DMS53 treated with DMSO at 0.1 percent for 48 hours (cell line): Measurements from ENCODE around the gene TBRG1.

Experiments
- DNase-seq: peaks from one replicate; lab custom pipeline; 2025; ENCODE audit not compliant: unreplicated experiment; lab: John Stamatoyannopoulos, UW

The TBRG1 gene

GRCh38 chr11:124612567-124613246, 10.0 kb upstream of the TBRG1 start:
- DNase-seq = no peak

GRCh38 chr11:124618863-124619262, 3.8 kb upstream of the TBRG1 start:
- DNase-seq = no peak

- no peak for DNase-seq
These were observed 1.3 kb downstream of the TBRG1 start for GRCh38 chr11:124623861-124624525.

GRCh38 chr11:124625504-124626168, 3.0 kb downstream of the TBRG1 start:
- no peak for DNase-seq

- no peak for DNase-seq
These were observed 4.9 kb downstream of the TBRG1 start for GRCh38 chr11:124627546-124627945.

GRCh38 chr11:124629961-124630360, 7.3 kb downstream of the TBRG1 start:
- no peak for DNase-seq

- DNase-seq = no peak
These were observed 10.7 kb downstream of the TBRG1 start for GRCh38 chr11:124633355-124633754.

- DNase-seq = no peak
These were observed 13.3 kb downstream of the TBRG1 start for GRCh38 chr11:124635932-124636331.

GRCh38 chr11:124638500-124638899, 15.8 kb downstream of the TBRG1 start:
- no peak for DNase-seq

- DNase-seq = no peak
These were observed 16.5 kb downstream of the TBRG1 start for GRCh38 chr11:124639186-124639585.

GRCh38 chr11:124640666-124641065, 18.0 kb downstream of the TBRG1 start:
- no peak for DNase-seq

GRCh38 chr11:124642628-124643027, 20.0 kb downstream of the TBRG1 start:
- DNase-seq = no peak

GRCh38 chr11:124643042-124643604, 20.5 kb downstream of the TBRG1 start:
- no peak for DNase-seq

GRCh38 chr11:124643605-124644425, 21.2 kb downstream of the TBRG1 start:
- no peak for DNase-seq

GRCh38 chr11:124644426-124645280, 22.0 kb downstream of the TBRG1 start:
- DNase-seq = peak; percentile 74

- DNase-seq = no peak
These were observed 23.5 kb downstream of the TBRG1 start for GRCh38 chr11:124646148-124646547.

- no peak for DNase-seq
These were observed 25.9 kb downstream of the TBRG1 start for GRCh38 chr11:124648610-124649009.

GRCh38 chr11:124656774-124657630, 34.3 kb downstream of the TBRG1 start:
- no peak for DNase-seq

GRCh38 chr11:124657904-124658303, 35.2 kb downstream of the TBRG1 start:
- no peak for DNase-seq
